ENCODE measurements around the gene EYA2.

Gene EYA2

GRCh38 chr20:46923550-46923949 lies 28.9 kb downstream of the EYA2 start:
- no peak for TF ChIP-seq CTCF (IDR thresholded peaks at IDR 0.05)

GRCh38 chr20:46928580-46929132 lies 34.0 kb downstream of the EYA2 start:
- no peak for TF ChIP-seq CTCF (IDR thresholded peaks at IDR 0.05)

GRCh38 chr20:46929902-46930301 lies 35.3 kb downstream of the EYA2 start:
- no peak for TF ChIP-seq CTCF (IDR thresholded peaks at IDR 0.05)

- no peak for TF ChIP-seq CTCF (IDR thresholded peaks at IDR 0.05)
These were observed 36.1 kb downstream of the EYA2 start for GRCh38 chr20:46930640-46931339.

- TF ChIP-seq CTCF (IDR thresholded peaks at IDR 0.05) = no peak
These were observed 37.1 kb downstream of the EYA2 start for GRCh38 chr20:46931699-46932098.

- no peak for TF ChIP-seq CTCF (IDR thresholded peaks at IDR 0.05)
These were observed 38.5 kb downstream of the EYA2 start for GRCh38 chr20:46933150-46933549.

GRCh38 chr20:46934746-46935287 lies 40.2 kb downstream of the EYA2 start:
- no peak for TF ChIP-seq CTCF (IDR thresholded peaks at IDR 0.05)

All from LNCAP (cell line).